Measurements from ENCODE around the gene PTPRM. TPM values are rescaled to one million over a fixed set of nuclear protein-coding genes. Genes with fewer than 3 reads are reported as not detected.
"Not testable (repeated sequence)": the region's sequence is repeated elsewhere in the genome, so short reads cannot be mapped to it uniquely, and the experiment has no call there.

The PTPRM gene
- total RNA-seq, 1 experiment from 2014 or later = 100.0 TPM

DNA sequence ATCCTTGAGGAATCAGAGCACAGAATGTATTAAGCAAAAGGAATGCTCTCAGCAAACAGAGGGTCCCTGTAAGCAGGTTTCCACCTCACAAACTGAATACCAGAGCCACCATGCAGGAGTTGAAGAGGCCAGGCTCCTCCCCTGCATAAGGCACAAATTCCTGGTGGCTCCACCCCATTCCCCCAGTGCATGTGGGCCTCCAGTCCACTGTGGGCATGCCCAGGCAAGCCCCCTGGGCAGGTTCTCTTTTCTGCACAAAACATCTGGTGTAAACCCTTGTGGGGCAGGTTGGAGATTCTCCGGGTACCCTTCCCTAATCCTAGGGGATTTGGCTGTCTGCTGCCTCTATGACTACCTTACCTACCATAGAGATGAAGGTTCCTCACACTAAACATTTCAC, 166.5 kb downstream of the PTPRM start:
- POLR2A ChIA-PET = no interaction called here
- BruUV-seq (replicated peaks) = no TSS peak
- H3K9me3 ChIP-seq = peaks cover 4% of the 10 kb centered on the region; the same call in 1 of the 2 replicates
- Mint-ChIP-seq H3K4me3 (ENCODE audit: unreplicated experiment) (peak overlapping the region; percentile 22), H3K27me3 (ENCODE audit: insufficient read depth, unreplicated experiment) (no peaks in the 10 kb centered on the region), H3K4me1 (ENCODE audit: low read depth, unreplicated experiment) (peaks cover 31% of the 10 kb centered on the region), H3K36me3 (ENCODE audit: insufficient read depth, unreplicated experiment) (peaks cover 21% of the 10 kb centered on the region), H3K9me3 (ENCODE audit: unreplicated experiment) (no peaks in the 10 kb centered on the region), H3K27ac (ENCODE audit: unreplicated experiment) (peak overlapping the region; percentile 78)
- peak; percentile 46 to 66 for DNase-seq
- H3K4me3 ChIP-seq (ENCODE audit: low read depth, low read length) = no peak overlapping the region
- TF ChIP-seq, protein P1, sequence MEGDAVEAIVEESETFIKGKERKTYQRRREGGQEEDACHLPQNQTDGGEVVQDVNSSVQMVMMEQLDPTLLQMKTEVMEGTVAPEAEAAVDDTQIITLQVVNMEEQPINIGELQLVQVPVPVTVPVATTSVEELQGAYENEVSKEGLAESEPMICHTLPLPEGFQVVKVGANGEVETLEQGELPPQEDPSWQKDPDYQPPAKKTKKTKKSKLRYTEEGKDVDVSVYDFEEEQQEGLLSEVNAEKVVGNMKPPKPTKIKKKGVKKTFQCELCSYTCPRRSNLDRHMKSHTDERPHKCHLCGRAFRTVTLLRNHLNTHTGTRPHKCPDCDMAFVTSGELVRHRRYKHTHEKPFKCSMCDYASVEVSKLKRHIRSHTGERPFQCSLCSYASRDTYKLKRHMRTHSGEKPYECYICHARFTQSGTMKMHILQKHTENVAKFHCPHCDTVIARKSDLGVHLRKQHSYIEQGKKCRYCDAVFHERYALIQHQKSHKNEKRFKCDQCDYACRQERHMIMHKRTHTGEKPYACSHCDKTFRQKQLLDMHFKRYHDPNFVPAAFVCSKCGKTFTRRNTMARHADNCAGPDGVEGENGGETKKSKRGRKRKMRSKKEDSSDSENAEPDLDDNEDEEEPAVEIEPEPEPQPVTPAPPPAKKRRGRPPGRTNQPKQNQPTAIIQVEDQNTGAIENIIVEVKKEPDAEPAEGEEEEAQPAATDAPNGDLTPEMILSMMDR (IDR thresholded peaks at IDR 0.05; ENCODE audit: insufficient read depth in 1 of 2, low read depth in 1 of 2, low read length in 1 of 2, severe bottlenecking in 1 of 2, unreplicated experiment in 1 of 2) = no peak
- H3K4me1 ChIP-seq = peaks cover 75% of the 10 kb centered on the region
- CTCF ChIA-PET = no interaction called here
- H3K36me3 ChIP-seq (ENCODE audit: control insufficient read depth, insufficient read depth, low read length) = no peaks in the 10 kb centered on the region
- no peaks in the 10 kb centered on the region for H3K27me3 ChIP-seq (replicated peaks; ENCODE audit: control insufficient read depth, insufficient read depth, low read length)
- intact Hi-C loops (cut with micrococcal nuclease; ENCODE audit: unreplicated experiment) = no loop called here

DNA sequence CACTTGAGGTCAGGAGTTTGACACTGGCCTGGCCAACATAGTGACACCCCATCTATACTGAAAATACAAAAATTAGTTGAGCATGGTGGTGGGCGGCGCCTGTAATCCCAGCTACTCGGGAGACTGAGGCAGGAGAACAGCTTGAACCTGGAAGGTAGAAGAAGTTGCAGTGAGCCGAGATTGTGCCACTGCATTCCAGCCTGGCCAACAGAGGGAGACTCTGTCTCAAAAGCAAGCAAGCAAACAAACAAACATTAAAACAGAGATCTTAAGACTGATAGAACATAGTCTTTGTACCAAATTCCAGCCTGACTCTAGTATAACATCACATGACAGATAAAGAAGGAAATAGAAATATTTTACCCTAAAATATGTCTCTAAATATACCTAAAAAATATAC, 168.1 kb downstream of the PTPRM start:
- intact Hi-C loops (cut with micrococcal nuclease; ENCODE audit: unreplicated experiment) = loop anchor here (1.0 kb wide), 2 partner anchors 20 to 89 kb away; no protein-coding TSS in a partner anchor
- peaks cover 30% of the 10 kb centered on the region for H3K36me3 Mint-ChIP-seq (ENCODE audit: insufficient read depth, unreplicated experiment)
- H3K27me3 Mint-ChIP-seq (ENCODE audit: insufficient read depth, unreplicated experiment) = no peaks in the 10 kb centered on the region
- POLR2A ChIA-PET = interaction anchor here (1.2 kb wide), 1 partner anchor 19 kb away, joined by 11 read pairs; no protein-coding TSS in a partner anchor
- no peaks in the 10 kb centered on the region for H3K36me3 ChIP-seq (ENCODE audit: control insufficient read depth, insufficient read depth, low read length)
- H3K27ac Mint-ChIP-seq (ENCODE audit: unreplicated experiment) = peak overlapping the region; percentile 78
- CTCF ChIA-PET = interaction anchor here (0.9 to 2.2 kb wide), 2 partner anchors 20 to 167 kb away, joined by 3 to 12 read pairs; no protein-coding TSS in a partner anchor
- TF ChIP-seq, protein P1 (IDR thresholded peaks at IDR 0.05; ENCODE audit: insufficient read depth in 1 of 2, low read depth in 1 of 2, low read length in 1 of 2, severe bottlenecking in 1 of 2, unreplicated experiment in 1 of 2) = peak; percentile 49 to 55
- H3K27me3 ChIP-seq (replicated peaks; ENCODE audit: control insufficient read depth, insufficient read depth, low read length) = no peaks in the 10 kb centered on the region
- peaks cover 4% of the 10 kb centered on the region; the same call in 1 of the 2 replicates for H3K9me3 ChIP-seq
- peak in 1 of 2 experiments; percentile 33 for DNase-seq
- TSS peak; percentile 79 for BruUV-seq (replicated peaks)
- no peak overlapping the region for H3K4me3 ChIP-seq (ENCODE audit: low read depth, low read length)
- H3K4me1 Mint-ChIP-seq (ENCODE audit: low read depth, unreplicated experiment) = peaks cover 40% of the 10 kb centered on the region
- H3K4me3 Mint-ChIP-seq (ENCODE audit: unreplicated experiment) = peak overlapping the region; percentile 51
- peaks cover 76% of the 10 kb centered on the region for H3K4me1 ChIP-seq
- H3K9me3 Mint-ChIP-seq (ENCODE audit: unreplicated experiment) = no peaks in the 10 kb centered on the region

DNA sequence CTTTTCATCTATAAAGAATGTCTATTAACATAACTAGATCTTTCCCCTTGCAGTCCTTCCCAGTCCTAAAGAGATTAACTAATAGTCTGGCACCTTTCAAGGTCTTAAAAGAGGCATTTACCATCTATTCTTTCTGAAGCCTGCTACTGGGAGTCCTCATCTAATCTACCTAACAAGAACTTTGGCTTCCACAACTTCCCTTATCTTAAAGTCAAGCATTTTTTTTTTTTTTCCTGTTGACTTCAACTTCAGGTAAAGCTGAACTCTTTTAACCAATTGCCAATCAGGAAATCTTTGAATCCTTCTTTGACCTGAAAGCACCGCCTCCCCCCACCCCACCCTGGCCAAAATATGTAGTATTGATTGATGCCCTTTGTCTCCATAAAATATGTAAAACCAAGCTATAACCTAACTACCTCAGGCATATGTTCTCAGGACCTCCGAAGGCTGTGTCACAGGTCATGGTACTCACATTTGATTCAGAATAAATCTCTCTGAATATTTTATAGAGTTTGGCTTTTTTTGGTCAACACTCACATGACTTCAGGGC, 168.6 kb downstream of the PTPRM start:
- H3K36me3 ChIP-seq (ENCODE audit: control insufficient read depth, insufficient read depth, low read length) = no peaks in the 10 kb centered on the region
- TF ChIP-seq, protein P1 (IDR thresholded peaks at IDR 0.05; ENCODE audit: insufficient read depth in 1 of 2, low read depth in 1 of 2, low read length in 1 of 2, severe bottlenecking in 1 of 2, unreplicated experiment in 1 of 2) = no peak
- Mint-ChIP-seq H3K4me3 (ENCODE audit: unreplicated experiment) (peak overlapping the region; percentile 51), H3K4me1 (ENCODE audit: low read depth, unreplicated experiment) (peaks cover 45% of the 10 kb centered on the region), H3K27me3 (ENCODE audit: insufficient read depth, unreplicated experiment) (no peaks in the 10 kb centered on the region), H3K9me3 (ENCODE audit: unreplicated experiment) (no peaks in the 10 kb centered on the region), H3K27ac (ENCODE audit: unreplicated experiment) (peak overlapping the region; percentile 78), H3K36me3 (ENCODE audit: insufficient read depth, unreplicated experiment) (peaks cover 30% of the 10 kb centered on the region)
- H3K27me3 ChIP-seq (replicated peaks; ENCODE audit: control insufficient read depth, insufficient read depth, low read length) = no peaks in the 10 kb centered on the region
- POLR2A ChIA-PET = interaction anchor here (1.2 kb wide), 1 partner anchor 19 kb away, joined by 11 read pairs; no protein-coding TSS in a partner anchor
- peaks cover 76% of the 10 kb centered on the region for H3K4me1 ChIP-seq
- BruUV-seq (replicated peaks) = no TSS peak
- peak; percentile 36 to 57 for DNase-seq
- intact Hi-C loops (cut with micrococcal nuclease; ENCODE audit: unreplicated experiment) = loop anchor here (1.0 kb wide), 3 partner anchors 15 to 89 kb away; no protein-coding TSS in a partner anchor
- CTCF ChIA-PET = interaction anchor here (0.6 to 2.2 kb wide), 6 partner anchors 19 to 168 kb away, joined by 3 to 12 read pairs (median 3); no protein-coding TSS in a partner anchor
- no peak overlapping the region for H3K4me3 ChIP-seq (ENCODE audit: low read depth, low read length)
- peaks cover 4% of the 10 kb centered on the region; the same call in 1 of the 2 replicates for H3K9me3 ChIP-seq

DNA sequence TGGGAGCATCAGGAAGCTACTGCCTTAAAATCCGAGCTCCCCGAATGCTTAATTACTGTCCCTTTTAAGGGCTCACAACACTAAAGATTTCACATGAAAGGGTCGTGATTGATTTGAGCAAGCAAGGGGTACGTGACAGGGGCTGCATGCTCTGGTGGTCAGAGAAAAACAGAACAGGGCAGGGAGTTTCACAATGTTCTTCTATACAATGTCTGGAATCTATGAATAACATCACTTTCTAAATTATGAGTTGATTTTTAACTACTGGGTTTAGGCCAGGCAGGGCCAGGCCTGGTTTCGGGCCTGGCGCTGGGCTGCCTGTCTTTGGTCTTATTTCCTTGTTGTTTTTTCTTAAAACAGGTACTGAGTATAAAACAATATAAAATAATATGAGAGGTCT, 169.4 kb downstream of the PTPRM start:
- CTCF ChIA-PET = interaction anchor here (0.6 to 2.2 kb wide), 2 partner anchors 18 to 124 kb away, joined by 3 to 12 read pairs; no protein-coding TSS in a partner anchor
- H3K9me3 Mint-ChIP-seq (ENCODE audit: unreplicated experiment); BruUV-seq (replicated peaks); H3K4me3 Mint-ChIP-seq (ENCODE audit: unreplicated experiment); H3K9me3 ChIP-seq; H3K27me3 ChIP-seq (replicated peaks; ENCODE audit: control insufficient read depth, insufficient read depth, low read length); H3K36me3 ChIP-seq (ENCODE audit: control insufficient read depth, insufficient read depth, low read length); H3K4me3 ChIP-seq (ENCODE audit: low read depth, low read length); H3K27me3 Mint-ChIP-seq (ENCODE audit: insufficient read depth, unreplicated experiment); DNase-seq: not testable (repeated sequence)
- H3K36me3 Mint-ChIP-seq (ENCODE audit: insufficient read depth, unreplicated experiment) = peaks cover 28% of the 10 kb centered on the region
- intact Hi-C loops (cut with micrococcal nuclease; ENCODE audit: unreplicated experiment) = loop anchor here (1.0 kb wide), 1 partner anchor 14 kb away; no protein-coding TSS in a partner anchor
- POLR2A ChIA-PET = interaction anchor here (1.2 kb wide), 1 partner anchor 18 kb away, joined by 11 read pairs; no protein-coding TSS in a partner anchor
- H3K4me1 Mint-ChIP-seq (ENCODE audit: low read depth, unreplicated experiment) = peaks cover 54% of the 10 kb centered on the region
- peak overlapping the region; percentile 78 for H3K27ac Mint-ChIP-seq (ENCODE audit: unreplicated experiment)
- H3K4me1 ChIP-seq = peaks cover 76% of the 10 kb centered on the region

All from Caco-2 (cell line).